Esophagus squamous epithelium (tissue), 4 donors: ENCODE results near the gene NHLRC2.

ENCODE experiments used
- POLR2A ChIP-seq, 4 donors: fragments of 450-650 bp; IDR thresholded peaks; one replicate each; pipeline ENCODE4 v1.6.1; 2017; ENCODE audit warnings: antibody characterized with exemption in 4 of 4, mild to moderate bottlenecking in 4 of 4, moderate library complexity in 3 of 4
- TF ChIP-seq, protein P1 (sequence below), 6 experiments: fragments of 450-650 bp in 4 of 6; fragments of 200-600 bp in 2 of 6; sonication (generic) in 2 of 6; IDR thresholded peaks; one replicate each; pipeline ENCODE4 v1.5.1; 2016 to 2019; ENCODE audit warnings: antibody characterized with exemption in 6 of 6, mild to moderate bottlenecking in 4 of 6, moderate library complexity in 4 of 6

GRCh38 chr10:113916053-113916452, 61.6 kb downstream of the NHLRC2 start:
- TF ChIP-seq, protein P1, sequence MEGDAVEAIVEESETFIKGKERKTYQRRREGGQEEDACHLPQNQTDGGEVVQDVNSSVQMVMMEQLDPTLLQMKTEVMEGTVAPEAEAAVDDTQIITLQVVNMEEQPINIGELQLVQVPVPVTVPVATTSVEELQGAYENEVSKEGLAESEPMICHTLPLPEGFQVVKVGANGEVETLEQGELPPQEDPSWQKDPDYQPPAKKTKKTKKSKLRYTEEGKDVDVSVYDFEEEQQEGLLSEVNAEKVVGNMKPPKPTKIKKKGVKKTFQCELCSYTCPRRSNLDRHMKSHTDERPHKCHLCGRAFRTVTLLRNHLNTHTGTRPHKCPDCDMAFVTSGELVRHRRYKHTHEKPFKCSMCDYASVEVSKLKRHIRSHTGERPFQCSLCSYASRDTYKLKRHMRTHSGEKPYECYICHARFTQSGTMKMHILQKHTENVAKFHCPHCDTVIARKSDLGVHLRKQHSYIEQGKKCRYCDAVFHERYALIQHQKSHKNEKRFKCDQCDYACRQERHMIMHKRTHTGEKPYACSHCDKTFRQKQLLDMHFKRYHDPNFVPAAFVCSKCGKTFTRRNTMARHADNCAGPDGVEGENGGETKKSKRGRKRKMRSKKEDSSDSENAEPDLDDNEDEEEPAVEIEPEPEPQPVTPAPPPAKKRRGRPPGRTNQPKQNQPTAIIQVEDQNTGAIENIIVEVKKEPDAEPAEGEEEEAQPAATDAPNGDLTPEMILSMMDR (IDR thresholded peaks at IDR 0.05), result no peak
- TF ChIP-seq POLR2A (IDR thresholded peaks at IDR 0.05), result no peak
